HG03135 (cell line): ENCODE results near the gene TNFAIP2.

Experiments used
- ATAC-seq: cut with Tn5 transposase; IDR thresholded peaks from one replicate; pipeline ENCODE4 v1.9.1; 2021; ENCODE audit warnings: mild to moderate bottlenecking, moderate library complexity; ENCODE audit not compliant: unreplicated experiment

Gene TNFAIP2

DNA sequence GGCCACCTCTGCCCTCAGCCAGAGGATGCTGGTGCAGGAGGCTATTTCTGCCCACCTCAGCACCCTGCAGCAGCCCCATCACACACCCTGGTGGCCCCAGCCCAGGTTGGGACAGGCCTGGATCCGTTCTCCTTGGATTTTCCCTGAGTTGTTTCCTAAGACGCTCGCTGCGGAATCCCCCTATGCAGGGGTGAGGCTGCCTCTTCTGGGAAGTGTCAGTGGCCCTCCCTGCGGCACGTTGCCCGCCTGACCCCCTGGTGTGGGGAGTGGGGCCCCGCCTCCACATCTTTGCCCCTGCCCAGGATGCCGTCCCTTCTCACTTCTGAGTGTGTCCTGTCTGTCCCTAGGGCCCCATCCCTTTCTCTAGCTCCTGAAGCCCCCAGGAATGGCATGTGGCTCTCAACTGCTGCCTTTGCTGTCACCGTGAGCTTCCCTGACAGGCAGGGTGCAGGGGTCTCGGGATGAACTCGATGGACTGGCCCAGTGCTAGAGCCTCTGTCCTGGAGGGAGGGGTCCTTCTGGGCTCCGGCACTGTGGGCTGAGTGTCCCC is 29.3 kb upstream of the TNFAIP2 start:
- no peak for ATAC-seq

DNA sequence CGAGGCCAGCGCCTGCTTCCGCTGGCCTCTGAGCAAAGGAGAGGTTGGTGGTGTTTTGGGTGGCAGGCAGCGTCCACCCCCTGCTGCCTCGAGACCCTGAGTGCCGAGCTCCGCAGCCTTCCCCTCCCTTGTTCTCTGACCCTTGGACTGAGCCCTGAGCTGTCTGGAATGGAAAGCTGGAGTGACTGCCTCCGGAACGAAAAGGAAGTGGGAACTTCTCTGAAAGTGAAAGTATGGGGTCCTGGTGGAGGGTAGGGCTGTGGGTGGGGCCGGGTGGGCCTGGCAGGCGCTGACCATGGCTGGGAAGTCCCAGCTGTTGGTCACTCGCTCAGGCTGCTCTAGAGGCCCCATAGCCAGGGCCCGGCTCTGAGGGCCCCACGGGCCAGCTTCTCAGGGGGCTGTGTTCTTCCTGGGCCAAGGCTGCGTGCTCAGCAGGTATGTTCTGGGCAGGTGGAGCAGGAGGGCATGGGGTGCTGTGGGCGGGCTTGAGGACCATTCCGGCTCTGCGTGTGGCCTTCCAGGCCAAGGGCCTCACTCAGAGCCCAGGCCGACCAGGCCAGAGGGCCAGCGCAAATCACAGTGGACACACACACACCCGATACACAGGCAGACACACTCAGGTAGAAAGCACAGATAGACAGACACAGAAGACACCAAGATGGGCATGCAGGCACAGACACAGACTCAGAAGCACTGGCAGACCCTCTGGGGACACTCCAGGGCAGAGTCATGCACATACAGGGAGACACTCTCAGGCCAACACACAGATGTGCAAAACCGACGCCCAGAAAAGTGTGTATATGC is 28.7 kb upstream of the TNFAIP2 start, which contains the start of gene EXOC3L4:
TSS of gene EXOC3L4 (plus strand) at position 320 of the 804 bp plus-strand sequence. CDS start 5,495 bp downstream, outside the sequence.
- no peak for ATAC-seq

DNA sequence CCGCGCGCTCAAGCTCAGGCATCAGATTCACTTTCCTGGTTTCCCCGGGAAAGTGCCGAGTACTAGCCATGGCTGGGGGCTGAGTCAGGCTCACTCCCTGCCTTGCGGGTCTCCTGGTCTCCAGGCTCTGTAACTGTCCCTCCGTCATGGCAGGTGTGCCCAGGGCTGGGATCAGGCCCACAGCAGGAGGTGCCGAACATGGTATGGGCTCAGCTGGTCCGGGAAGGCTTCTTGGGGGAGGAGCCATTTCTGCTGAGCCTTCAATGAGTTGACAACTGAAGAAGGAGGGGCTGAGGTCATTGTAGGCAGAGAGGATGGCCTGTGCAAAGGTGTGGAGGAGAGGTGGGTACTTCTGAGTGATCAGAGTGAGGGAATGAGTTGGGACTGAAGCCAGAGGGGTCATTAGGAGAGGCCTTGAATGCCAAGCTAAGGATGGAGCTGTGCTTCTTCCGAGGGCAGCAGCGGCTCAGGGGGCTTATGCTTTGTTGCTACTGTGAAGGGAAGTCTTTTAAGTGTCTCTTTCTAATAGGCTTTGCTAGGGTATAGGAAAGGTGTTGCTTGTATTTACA is 28.0 kb upstream of the TNFAIP2 start:
- no peak for ATAC-seq

DNA sequence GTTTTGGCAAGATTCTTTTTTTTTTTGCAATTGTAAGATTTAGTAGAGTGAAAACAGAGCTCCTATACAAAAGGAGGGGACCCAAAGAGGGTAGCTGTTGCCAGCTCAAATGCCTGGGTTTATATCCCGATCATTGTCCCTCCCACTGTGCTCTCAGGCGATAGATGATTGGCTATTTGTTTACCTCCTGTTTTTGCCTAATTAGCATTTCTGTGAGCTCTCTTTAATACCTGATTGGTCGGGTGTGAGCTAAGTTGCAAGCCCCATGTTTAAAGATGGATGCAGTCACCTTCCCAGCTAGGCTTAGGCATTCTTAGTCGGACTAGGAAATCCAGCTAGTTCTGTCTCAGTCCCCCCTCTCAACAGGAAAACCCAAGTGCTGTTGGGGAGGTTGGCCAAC is 26.9 kb upstream of the TNFAIP2 start:
- ATAC-seq = no peak

DNA sequence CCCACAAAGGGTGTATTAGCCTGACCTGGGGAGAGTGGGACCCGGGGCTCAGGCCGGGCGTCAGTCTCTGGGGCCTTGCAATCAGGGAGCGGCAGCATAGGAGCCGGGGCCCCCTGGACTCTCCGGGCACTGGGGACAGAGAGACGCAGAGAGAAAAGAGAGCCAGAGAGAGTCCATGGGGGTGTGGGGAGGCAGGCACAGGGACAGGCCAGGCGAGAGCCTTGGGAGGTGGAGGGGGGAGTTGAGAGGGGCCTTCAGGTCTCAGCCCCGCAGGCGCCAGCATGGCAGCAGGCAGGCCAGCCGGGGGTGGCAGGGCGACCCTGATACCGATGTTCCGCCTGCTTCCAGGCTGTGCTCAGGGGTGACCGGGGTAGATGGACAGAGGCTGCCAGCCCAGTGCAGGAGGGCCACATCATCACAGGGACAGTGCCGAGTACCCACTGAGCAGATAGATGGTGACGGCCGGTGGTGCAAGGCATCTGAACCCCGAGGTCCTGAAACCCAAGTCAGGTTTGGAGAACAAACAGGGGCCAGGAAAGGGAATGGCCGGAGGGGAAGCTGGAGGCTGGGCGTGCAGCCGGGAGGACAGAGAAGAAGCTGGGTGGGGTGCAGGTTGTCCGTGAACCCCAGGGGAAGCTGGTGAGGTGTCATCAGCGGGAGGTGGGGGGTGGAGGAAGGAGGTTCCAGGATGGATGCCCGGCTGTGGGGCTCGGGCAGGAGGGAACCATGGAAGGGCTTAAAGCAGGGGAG is 25.8 kb upstream of the TNFAIP2 start:
- ATAC-seq = no peak

DNA sequence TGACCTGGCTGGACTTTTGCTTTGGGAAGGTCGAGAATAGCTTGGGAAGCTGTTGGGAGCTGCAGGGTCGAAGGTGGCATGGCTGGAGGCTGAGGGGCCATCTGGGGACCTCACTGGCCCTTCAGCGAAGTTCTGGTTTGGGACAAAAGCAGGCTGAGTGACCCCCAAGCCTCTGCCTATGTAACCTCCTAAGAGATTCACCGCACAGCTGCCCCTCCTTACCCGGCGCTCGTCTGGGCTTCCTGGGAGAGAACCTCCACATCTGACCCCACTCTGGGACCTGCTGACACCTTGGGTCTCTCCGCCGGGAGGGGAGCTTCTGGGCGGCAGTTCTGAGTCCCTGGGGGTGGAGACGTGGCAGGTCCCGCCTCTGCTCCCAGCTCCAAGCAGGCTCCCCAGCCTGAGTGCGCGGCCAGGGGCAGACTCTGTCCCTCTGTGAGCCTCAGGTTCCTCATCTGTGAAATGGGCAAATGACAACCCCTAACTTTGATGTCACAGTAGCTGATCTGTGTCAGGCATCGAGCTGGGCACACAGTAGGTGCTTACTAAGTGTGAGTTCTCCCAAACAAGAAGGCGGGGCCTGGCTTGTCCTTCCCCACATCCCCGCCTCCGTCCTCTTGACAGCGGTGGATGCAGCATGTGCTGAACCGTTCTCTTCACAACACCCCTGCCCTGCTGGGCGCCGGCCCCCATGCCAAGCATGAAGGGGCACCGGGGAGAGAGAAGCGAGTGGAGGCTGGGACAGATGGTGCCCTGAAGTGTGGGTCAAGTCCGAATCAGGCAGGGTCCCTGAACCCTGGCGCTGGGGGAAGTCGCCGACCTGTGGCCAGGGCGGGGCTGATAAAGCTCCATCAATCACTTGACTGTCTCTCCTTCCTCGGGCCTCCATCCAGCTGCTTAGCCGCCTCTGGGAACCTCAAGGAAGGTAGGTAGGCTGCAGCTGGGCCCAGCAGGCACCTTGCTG is 25.0 kb upstream of the TNFAIP2 start:
- no peak for ATAC-seq

DNA sequence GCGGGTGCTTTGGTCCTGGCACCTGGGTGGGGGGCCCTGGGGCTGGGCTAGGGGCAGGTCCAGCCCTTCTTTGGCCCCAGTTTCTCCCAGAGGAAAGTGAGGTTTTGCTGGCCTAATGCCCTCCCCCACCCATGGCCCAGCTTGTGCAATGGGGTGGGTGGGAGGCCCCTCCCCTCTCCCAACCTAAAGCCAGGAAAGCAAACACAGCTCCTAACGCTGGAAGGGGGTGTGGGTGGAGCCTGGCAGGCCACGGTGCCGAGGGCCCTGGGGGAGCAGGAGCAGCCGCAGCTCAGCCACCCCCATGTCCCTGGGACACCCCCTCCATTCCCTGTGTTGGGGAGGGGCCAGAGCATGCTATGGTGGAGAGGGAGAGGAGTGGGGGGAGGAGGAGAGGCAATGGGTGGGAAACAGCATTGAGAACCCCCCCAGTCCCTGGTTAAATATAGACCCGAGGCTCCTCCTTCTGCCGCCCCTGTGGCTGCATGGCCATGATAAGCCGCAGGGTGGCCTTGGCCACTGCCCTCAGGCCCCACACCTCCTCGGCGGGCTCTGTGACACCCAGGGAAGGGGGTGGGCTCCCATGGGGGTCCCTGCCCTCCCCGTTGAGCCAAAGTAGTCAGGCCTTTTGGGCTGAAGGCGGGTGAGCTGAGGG is 24.1 kb upstream of the TNFAIP2 start:
- no peak for ATAC-seq

DNA sequence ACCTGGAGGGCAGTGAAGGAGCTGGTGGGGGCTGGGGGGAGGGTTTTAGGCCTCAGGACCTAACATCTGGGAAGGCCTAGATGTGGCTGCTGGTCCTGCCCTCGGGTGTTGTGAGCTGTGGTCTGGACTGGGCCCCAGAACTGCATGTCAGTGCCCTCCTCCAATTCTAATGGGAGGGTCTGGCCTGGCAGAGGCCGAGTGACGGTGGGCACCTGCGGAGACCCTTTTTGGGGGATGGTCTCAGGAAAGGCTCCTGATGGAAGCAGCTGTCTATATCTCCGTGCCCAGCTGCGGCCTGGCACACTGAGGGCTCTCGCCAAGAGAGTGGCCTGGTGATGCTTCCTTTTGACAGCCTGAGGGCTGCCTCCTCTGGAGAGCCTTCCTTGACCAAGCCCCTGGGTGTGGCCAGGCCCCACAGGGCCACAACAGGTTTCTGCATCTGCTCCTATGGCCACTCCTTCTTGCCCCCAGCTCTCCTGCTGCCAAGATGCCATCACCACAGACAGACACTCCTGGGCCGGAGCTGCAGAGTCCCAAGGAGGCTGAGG is 23.5 kb upstream of the TNFAIP2 start:
- no peak for ATAC-seq

DNA sequence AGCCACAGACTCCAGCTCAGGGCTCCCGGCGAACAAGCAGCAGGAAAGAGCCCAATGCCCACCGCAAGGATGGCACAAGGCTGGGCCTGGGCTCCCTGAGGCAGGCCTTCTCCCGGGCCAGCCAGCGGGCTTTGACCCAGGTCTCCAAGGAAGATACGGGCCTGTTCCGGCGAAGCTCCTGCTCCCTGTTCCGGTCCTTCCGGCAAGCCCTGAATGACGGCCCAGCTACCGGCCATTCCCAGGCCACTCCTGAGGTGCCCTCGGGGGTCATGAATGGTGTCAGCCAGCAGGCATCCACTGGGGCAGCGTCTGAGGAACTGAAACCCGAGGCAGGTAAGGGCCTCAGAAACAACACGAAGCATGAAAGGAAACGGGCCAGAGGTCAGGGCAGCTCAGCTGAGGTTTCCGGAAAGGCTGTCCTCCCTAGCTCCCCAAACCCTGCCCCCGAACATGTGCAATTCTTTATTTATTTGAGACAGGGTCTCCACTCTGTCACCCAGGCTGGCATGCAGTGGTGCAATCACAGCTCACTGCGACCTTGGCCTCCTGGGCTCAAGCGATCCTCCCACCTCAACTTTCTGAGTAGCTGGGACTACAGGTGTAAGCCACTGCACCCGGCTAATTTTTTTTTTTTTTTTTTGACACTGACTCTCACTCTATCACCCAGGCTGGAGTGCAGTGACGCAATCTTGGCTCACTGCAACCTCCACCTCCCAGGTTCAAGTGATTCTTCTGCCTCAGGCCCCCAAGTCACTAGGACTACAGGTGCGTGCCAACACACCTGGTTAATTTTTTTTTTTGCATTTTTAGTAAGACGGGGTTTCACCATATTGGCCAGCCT is 22.8 kb upstream of the TNFAIP2 start:
- no peak for ATAC-seq

DNA sequence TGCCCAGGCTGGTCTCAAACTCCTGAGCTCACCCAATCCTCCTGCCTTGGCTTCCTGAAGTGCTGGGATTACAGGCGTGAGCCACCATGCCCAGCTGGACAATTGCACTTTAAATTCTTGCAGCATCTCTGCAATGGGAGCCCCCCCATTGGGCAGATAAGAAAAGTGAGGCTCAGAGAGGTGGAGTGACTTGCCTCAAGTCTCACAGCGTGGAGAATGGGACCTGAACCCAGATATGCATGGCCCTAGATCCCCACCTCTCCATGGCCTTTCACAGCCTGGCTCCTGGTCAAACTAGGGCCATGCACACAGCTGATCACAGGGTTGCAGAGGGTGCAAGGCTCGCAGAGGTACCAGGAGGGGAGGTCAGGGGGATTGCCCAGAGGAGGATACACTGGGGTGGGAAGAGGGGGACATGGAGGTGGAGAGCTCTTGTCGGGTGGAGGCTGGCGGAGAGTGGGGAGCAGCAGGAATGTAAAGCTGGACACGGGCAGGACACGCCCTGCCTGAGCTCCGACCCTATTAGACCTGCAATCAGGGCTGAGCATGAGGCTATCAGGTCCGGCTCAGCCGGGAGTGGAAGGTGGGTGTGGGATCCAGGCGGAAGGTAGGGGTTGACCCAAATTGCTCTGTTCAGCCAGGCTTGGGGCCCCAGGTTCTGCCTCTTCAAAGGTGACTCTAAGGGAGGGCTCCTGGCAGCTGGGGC is 21.9 kb upstream of the TNFAIP2 start:
- no peak for ATAC-seq

DNA sequence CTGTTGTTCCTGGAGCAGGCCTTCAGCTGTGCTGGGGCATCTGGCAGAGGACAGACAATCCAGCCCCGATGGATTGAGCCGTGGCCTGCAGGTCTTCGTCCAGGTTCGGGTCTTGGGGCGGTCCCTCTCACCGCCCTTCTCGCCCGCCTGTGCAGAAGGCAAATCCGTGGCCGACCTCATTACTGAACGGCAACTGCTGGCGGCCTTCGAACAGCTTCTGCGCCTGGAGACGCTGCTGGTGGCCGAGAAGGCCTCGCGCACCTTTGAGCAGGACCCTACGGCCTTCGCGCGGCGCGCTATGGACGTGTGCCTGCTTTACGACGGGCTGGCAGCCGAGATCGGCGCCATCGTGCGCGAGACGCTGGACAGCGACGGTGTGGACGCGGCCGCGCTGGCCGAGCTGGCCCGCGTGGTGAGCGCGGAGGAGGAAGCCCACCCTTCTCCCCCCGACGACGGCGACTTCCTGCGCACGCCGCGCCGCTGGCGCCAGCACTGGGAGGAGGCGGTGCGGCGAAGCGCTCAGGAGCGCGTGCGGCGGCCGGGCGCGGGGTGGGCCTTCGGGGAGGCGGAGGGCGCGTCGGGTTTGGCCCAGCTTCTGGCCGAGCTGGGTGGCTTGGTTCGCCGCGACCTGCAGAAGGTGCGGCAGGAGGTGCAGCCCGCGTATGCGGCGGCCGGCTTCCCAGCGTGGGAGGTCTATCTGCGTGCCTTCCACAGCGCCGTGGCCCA is 21.1 kb upstream of the TNFAIP2 start:
- ATAC-seq = no peak

DNA sequence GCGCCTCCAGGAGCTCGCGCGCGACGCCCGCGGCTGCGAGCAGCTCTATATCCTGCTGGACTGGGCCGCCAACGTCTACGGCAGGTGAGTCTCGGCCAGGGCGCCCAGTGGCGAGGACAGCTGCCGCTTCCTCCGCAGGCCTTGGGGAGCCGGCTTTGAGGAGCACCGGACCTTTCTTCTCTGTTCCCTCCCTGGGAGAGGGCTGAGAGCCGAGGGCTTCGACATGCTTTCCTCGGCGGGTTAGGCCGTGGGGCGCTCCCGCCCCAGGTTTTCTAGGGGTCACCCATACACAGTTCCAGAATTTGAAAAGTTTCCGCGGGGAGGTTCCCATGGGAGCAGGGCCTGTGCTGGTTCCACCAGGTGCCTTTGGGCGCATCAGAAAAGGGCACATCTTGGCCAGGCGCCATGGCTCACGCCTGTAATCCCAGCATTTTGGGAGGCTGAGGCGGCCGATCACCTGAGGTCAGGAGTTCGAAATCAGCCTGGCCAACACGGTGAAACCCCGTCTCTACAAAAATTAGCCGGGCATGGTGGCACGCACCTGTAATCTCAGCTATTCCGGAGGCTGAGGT is 20.5 kb upstream of the TNFAIP2 start:
- no peak for ATAC-seq

DNA sequence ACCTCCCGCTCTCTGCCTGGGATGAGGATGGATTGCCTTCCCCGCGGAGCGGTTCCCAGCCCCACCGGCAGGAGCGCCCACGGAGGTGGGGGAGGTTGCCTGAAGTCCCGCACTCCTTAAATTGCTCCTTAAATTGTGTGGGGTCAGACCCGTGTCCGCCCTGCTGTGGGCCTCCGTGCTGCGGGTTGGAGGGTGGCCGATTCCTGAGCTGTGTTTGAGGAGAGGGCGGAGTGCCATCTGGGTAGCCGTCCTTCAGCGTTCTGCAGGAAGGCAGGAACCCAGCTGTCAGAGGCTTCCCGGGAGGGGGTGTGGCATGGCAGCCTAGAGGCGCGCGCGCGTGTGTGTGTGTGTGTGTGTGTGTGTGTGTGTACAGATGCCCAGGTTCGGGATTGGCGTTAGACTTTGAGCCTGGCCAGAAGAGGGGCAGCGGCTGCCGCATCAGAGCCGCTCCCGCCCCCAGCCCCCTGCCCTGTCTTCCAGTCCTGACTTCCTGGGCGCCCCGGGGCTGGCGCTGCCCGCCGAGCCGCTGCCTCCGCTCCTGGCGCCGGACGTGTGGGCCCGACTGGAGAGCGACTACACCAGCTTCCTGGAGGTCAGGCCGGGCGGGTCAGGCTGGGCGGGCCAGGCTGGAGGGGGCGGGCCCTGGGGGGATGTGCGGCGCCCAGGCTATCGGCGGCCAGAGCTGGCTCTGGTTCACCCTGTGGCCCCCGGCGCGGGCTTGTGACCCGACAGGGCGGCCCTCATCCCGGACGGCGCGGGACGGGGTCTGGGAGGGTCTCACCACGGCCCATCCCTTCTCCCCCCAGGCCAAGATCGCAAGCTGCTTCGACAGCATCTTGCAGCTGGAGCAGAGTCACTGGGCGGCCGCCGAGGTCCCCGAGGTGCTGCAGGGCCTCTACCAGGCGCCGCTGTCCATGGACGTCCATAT is 19.5 kb upstream of the TNFAIP2 start:
- no peak for ATAC-seq

DNA sequence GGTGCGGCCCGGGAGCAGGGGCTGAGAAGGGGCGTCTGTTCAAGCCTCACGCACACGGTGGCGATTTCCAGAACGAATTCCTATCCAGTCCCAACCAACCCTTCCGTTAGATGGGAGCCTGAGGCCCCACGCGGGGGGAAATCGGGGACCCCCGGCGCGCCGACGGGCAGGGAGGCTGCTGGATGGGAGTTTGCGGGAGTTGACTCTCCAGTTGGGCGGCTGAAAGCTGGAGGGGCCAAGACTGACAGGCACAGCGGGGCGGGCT is 18.9 kb upstream of the TNFAIP2 start:
- ATAC-seq = no peak

DNA sequence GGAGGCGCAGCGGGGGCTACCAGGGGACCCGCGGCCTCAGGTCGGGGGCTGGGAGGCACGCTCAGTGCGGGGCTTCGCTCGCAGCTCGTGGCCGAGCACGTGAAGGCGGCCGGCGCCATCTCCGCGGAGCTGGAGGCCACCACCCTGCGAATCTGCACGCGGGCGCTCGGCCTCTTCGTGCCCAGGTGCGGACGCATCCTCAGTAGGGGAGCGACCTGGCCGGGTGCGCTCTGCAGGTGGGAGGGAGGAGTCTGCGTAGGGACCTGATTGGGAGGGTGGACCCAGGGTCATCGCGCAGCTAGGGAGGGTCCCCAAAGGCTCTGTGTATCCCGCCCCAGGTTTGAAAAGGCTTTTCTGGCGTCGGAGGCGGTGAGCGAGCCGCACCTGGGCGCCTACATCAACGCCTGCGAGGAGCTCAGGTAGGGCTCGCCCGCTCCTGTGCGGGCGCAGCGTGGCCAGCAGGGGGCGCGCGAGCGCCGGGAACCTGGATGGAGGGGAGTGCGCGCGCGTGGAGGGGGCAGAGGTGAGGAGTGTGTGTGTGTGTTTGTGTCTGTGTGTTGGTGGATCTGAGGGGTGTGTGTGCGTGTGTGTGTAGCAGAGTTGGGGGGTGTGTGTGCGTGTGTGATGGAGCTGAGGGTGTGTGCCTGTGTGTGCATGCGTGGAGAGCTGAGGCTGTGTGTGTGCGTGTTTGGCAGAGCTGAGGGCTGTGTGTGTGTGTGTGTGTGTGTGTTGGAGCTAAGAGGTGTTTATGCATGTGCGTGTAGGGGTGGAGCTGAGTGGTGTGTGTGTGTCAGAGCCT is 18.4 kb upstream of the TNFAIP2 start:
- no peak for ATAC-seq
